ENCODE data around the gene MOG.

DNA sequence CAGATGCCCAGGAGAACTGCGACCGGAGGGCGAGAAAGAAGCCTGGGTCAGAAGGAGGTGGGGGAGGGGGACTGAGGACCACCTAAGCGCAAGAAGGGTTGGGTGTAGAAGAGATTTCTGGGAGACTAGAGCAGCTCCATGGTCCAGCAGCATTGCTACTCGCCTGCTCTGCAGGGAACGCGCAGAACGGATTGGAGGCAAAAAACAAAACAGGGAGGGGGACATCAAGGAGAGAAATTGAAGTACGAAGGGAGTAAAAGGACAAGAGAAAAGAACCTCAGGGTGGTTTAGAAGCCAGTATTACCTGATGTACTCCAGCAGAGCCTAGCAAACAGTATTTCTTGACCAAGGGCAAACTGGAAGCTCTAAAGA lies 23.4 kb upstream of the MOG start:
- TF ChIP-seq, protein P1, sequence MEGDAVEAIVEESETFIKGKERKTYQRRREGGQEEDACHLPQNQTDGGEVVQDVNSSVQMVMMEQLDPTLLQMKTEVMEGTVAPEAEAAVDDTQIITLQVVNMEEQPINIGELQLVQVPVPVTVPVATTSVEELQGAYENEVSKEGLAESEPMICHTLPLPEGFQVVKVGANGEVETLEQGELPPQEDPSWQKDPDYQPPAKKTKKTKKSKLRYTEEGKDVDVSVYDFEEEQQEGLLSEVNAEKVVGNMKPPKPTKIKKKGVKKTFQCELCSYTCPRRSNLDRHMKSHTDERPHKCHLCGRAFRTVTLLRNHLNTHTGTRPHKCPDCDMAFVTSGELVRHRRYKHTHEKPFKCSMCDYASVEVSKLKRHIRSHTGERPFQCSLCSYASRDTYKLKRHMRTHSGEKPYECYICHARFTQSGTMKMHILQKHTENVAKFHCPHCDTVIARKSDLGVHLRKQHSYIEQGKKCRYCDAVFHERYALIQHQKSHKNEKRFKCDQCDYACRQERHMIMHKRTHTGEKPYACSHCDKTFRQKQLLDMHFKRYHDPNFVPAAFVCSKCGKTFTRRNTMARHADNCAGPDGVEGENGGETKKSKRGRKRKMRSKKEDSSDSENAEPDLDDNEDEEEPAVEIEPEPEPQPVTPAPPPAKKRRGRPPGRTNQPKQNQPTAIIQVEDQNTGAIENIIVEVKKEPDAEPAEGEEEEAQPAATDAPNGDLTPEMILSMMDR (IDR thresholded peaks at IDR 0.05): no peak
- no peak for TF ChIP-seq POLR2A (IDR thresholded peaks at IDR 0.05)

Data from vagina (tissue), 2 donors.